Right renal pelvis (tissue), 4 donors: Measurements from ENCODE around the gene AIDA. TPM values are rescaled to one million over a fixed set of nuclear protein-coding genes. Genes with fewer than 3 reads are reported as not detected.

ENCODE experiments used
- polyA plus RNA-seq, 4 donors: library from polyadenylated mRNA; unstranded; fragments of 120-200 nt; gene quantifications; one replicate each; pipeline ENCODE4 v1.2.1, GENCODE V29; 2013; ENCODE audit not compliant: insufficient read length in 4 of 4

AIDA gene
- polyA plus RNA-seq, 4 donors, result 65.7 to 79.5 (median 77.6) TPM

Other genes with a start within 250 kb of the AIDA start
- gene HHIPL2, start 164.4 kb downstream of the AIDA start, polyA plus RNA-seq, result 1 to 10 TPM in 1 of 4 donors, under 1 TPM in 3; 0.35 to 1.6 (median 0.84) TPM
- 10 to 100 TPM; 15.4 to 17.0 (median 16.9) TPM for gene TAF1A, start 122.6 kb downstream of the AIDA start, polyA plus RNA-seq
- gene MIA3, start 94.4 kb downstream of the AIDA start, polyA plus RNA-seq, result 10 to 100 TPM; 59.4 to 84.3 (median 71.2) TPM
- 10 to 100 TPM; 34.4 to 56.8 (median 48.1) TPM for gene BROX, start 73 bp upstream of the AIDA start, polyA plus RNA-seq
- under 1 TPM in 2 of 4 donors, not detected in 2; 0.05 to 0.15 TPM for gene FAM177B, start 24.7 kb upstream of the AIDA start, polyA plus RNA-seq
- gene DISP1, start 102.5 kb upstream of the AIDA start, polyA plus RNA-seq, result 10 to 100 TPM; 13.2 to 15.4 (median 15.2) TPM